OCI-LY7 (cell line): ENCODE results near the gene FIG4. TPM values are rescaled to one million over a fixed set of nuclear protein-coding genes. Genes with fewer than 3 reads are reported as not detected.

Source experiments
- BruUV-seq: library from RNA; stranded (reverse); fragments of 400-500 nt; replicated peaks from 2 replicates; lab custom pipeline; 2021; lab: Mats Ljungman, UMichigan
- CTCF ChIA-PET: fragments of 300-600 bp; sonication (Branson Sonifier 250); formaldehyde crosslinking; loops from one replicate; lab custom pipeline; 2022; ENCODE audit warnings: antibody characterized with exemption; ENCODE audit not compliant: unreplicated experiment; lab: Charles Lee
- POLR2A ChIA-PET: fragments of 300-600 bp; sonication (Branson Sonifier 250); formaldehyde crosslinking; loops from one replicate; lab custom pipeline; 2022; ENCODE audit warnings: antibody characterized with exemption; lab: Charles Lee
- DNase-seq: peaks from one replicate; pipeline ENCODE4 v3.0.0-alpha.2; 2015; ENCODE audit warnings: low spot score
- H2AFZ ChIP-seq: fragments of 200-600 bp; sonication (generic), shearing (Covaris generic); 2 replicates; pipeline ENCODE4 v1.6.1; 2014; ENCODE audit warnings: mild to moderate bottlenecking, antibody characterized with exemption, low read length, moderate library complexity
- H3K27ac ChIP-seq: fragments of 200-600 bp; sonication (generic); 2 replicates; pipeline ENCODE4 v1.5.1; 2014; ENCODE audit warnings: mixed run types, low read depth, mild to moderate bottlenecking, moderate library complexity, low read length, inconsistent platforms; ENCODE audit not compliant: poor library complexity, severe bottlenecking
- H3K36me3 ChIP-seq: fragments of 200-600 bp; sonication (generic); 2 replicates; pipeline ENCODE4 v1.6.1; 2014; ENCODE audit warnings: mild to moderate bottlenecking, antibody characterized with exemption, low read length, moderate library complexity, mixed read lengths; ENCODE audit not compliant: insufficient read depth
- H3K4me1 ChIP-seq: fragments of 200-600 bp; sonication (generic); 2 replicates; pipeline ENCODE4 v1.5.1; 2014; ENCODE audit warnings: mild to moderate bottlenecking, low read length; ENCODE audit not compliant: insufficient read depth, poor library complexity, severe bottlenecking
- H3K4me2 ChIP-seq: fragments of 200-600 bp; sonication (generic); 2 replicates; pipeline ENCODE4 v1.6.1; 2014; ENCODE audit warnings: mild to moderate bottlenecking, low read length
- H3K4me3 ChIP-seq: fragments of 200-600 bp; sonication (generic); 2 replicates; pipeline ENCODE4 v1.5.1; 2014; ENCODE audit warnings: mild to moderate bottlenecking, low read depth, low read length; ENCODE audit not compliant: poor library complexity, severe bottlenecking
- H3K79me2 ChIP-seq: fragments of 200-600 bp; sonication (generic); 2 replicates; pipeline ENCODE4 v1.6.1; 2016; ENCODE audit warnings: low read depth, mild to moderate bottlenecking, low read length, moderate library complexity, mixed read lengths; ENCODE audit not compliant: insufficient read depth
- H3K9me2 ChIP-seq: fragments of 200-600 bp; sonication (generic); 2 replicates; pipeline ENCODE4 v1.6.1; 2016; ENCODE audit warnings: mild to moderate bottlenecking, low read length, mixed read lengths; ENCODE audit not compliant: insufficient read depth
- H3K9me3 ChIP-seq: fragments of 200-600 bp; sonication (generic); 2 replicates; pipeline ENCODE4 v1.6.1; 2014; ENCODE audit warnings: mild to moderate bottlenecking, mixed run types, low read length, mixed read lengths
- H4K20me1 ChIP-seq: fragments of 200-600 bp; sonication (generic); 2 replicates; pipeline ENCODE4 v1.6.1; 2014; ENCODE audit warnings: mild to moderate bottlenecking, antibody characterized with exemption, low read length, moderate library complexity, mixed read lengths; ENCODE audit not compliant: insufficient read depth
- CTCF ChIP-seq: fragments of 200-600 bp; sonication (generic); conservative IDR thresholded peaks from 2 replicates; pipeline ENCODE4 v1.5.1; 2014; ENCODE audit warnings: mild to moderate bottlenecking, antibody characterized with exemption, low read length, moderate library complexity, mixed read lengths
- EZH2phosphoT487 ChIP-seq: fragments of 200-600 bp; sonication (generic); IDR thresholded peaks from 2 replicates; pipeline ENCODE4 v1.6.1; 2018; ENCODE audit warnings: low read depth, borderline replicate concordance, mild to moderate bottlenecking, mixed run types, antibody characterized with exemption, low read length, moderate library complexity, mixed read lengths
- intact Hi-C: fragments of 100-400 bp; cut with micrococcal nuclease; formaldehyde crosslinking; loops from one replicate; pipeline ENCODE4 v1.10.0; 2022; ENCODE audit not compliant: unreplicated experiment
- total RNA-seq, 2 experiments: library from RNA; depleted of rRNA in 1 of 2; stranded (reverse); fragments of >200 nt in 1 of 2; shearing (Covaris generic) in 1 of 2; gene quantifications; 2 replicates each; pipeline ENCODE4 v1.2.3, GENCODE V29; 2014 to 2022

The FIG4 gene
- total RNA-seq, 2 experiments from 2014 or later, result 13.3 to 22.9 TPM

GRCh38 chr6:109874086-109874485 lies 183.0 kb downstream of the FIG4 start:
- DNase-seq, result no peak
- BruUV-seq, result no TSS peak
- TF ChIP-seq CTCF, result no peak
- no peak for TF ChIP-seq EZH2phosphoT487
- Histone ChIP-seq H3K27ac (no peak overlapping the region), H3K36me3 (no peaks in the 10 kb centered on the region), H3K4me2 (no peak overlapping the region), H3K4me3 (no peak overlapping the region), H2AFZ (no peak overlapping the region), H3K9me2 (no peaks in the 10 kb centered on the region), H4K20me1 (no peaks in the 10 kb centered on the region), H3K9me3 (no peaks in the 10 kb centered on the region), H3K79me2 (no peaks in the 10 kb centered on the region), H3K4me1 (no peaks in the 10 kb centered on the region)
- POLR2A ChIA-PET, result no interaction called here
- intact Hi-C loops, result loop anchor here (10.0 kb wide), 1 partner anchor 161 kb away; no protein-coding TSS in a partner anchor
- CTCF ChIA-PET, result no interaction called here

- intact Hi-C loops, result loop anchor here (10.0 kb wide), 1 partner anchor 160 kb away; no protein-coding TSS in a partner anchor
- no TSS peak for BruUV-seq
- Histone ChIP-seq H4K20me1 (no peaks in the 10 kb centered on the region), H3K9me2 (no peaks in the 10 kb centered on the region), H3K27ac (no peak overlapping the region), H3K9me3 (no peaks in the 10 kb centered on the region), H3K4me2 (no peak overlapping the region), H3K79me2 (no peaks in the 10 kb centered on the region), H3K4me3 (no peak overlapping the region), H3K4me1 (no peaks in the 10 kb centered on the region), H3K36me3 (no peaks in the 10 kb centered on the region), H2AFZ (no peak overlapping the region)
- TF ChIP-seq CTCF, result no peak
- TF ChIP-seq EZH2phosphoT487, result no peak
- DNase-seq, result no peak
- ChIA-PET CTCF (no interaction called here), POLR2A (no interaction called here)
Measured at GRCh38 chr6:109874621-109875020, 183.5 kb downstream of the FIG4 start.

Other genes starting within 250 kb of the FIG4 start
- gene MICAL1, start 235.5 kb upstream of the FIG4 start, total RNA-seq (2014; rRNA removed; shearing (Covaris generic)), result 69.2 and 79.5 TPM in 2 replicates
- 101 and 108 TPM in 2 replicates for gene MICAL1, start 235.5 kb upstream of the FIG4 start, total RNA-seq (2022)
- 13.7 and 15.3 TPM in 2 replicates for gene ZBTB24, start 208.1 kb upstream of the FIG4 start, total RNA-seq (2014; rRNA removed; shearing (Covaris generic))
- gene ZBTB24, start 208.1 kb upstream of the FIG4 start, total RNA-seq (2022), result 15.8 and 17.0 TPM in 2 replicates
- 2.0 and 6.7 TPM in 2 replicates for gene AK9, start 94 bp upstream of the FIG4 start, total RNA-seq (2014; rRNA removed; shearing (Covaris generic))
- gene AK9, start 94 bp upstream of the FIG4 start, total RNA-seq (2022), result 4.9 and 5.7 TPM in 2 replicates